HG02840 (cell line): ENCODE data around the gene SLC7A8.

Experiments
- ATAC-seq: cut with Tn5 transposase; IDR thresholded peaks from one replicate; pipeline ENCODE4 v1.9.1; 2021; ENCODE audit warnings: mild to moderate bottlenecking, moderate library complexity, moderate number of reproducible peaks; ENCODE audit not compliant: unreplicated experiment, low FRiP score

The SLC7A8 gene

GRCh38 chr14:23160924-23161522 is 22.4 kb downstream of the SLC7A8 start:
- ATAC-seq, result no peak

- ATAC-seq, result no peak
These were observed 23.9 kb downstream of the SLC7A8 start for GRCh38 chr14:23159532-23159931.

- no peak for ATAC-seq
These were observed 24.7 kb downstream of the SLC7A8 start for GRCh38 chr14:23158779-23159178.

- no peak for ATAC-seq
These were observed 28.4 kb downstream of the SLC7A8 start for GRCh38 chr14:23154964-23155587.

- ATAC-seq, result no peak
These were observed 29.3 kb downstream of the SLC7A8 start for GRCh38 chr14:23153851-23154796.

GRCh38 chr14:23151342-23151741 is 32.1 kb downstream of the SLC7A8 start:
- no peak for ATAC-seq

GRCh38 chr14:23149745-23150144 is 33.7 kb downstream of the SLC7A8 start:
- no peak for ATAC-seq

- no peak for ATAC-seq
These were observed 34.7 kb downstream of the SLC7A8 start for GRCh38 chr14:23148591-23149249.

GRCh38 chr14:23147676-23148075 is 35.8 kb downstream of the SLC7A8 start:
- ATAC-seq, result no peak

- ATAC-seq, result no peak
These were observed 36.5 kb downstream of the SLC7A8 start for GRCh38 chr14:23146980-23147379.

- ATAC-seq, result no peak
These were observed 37.0 kb downstream of the SLC7A8 start for GRCh38 chr14:23146351-23146910.

GRCh38 chr14:23145794-23146350 is 37.6 kb downstream of the SLC7A8 start:
- no peak for ATAC-seq

- ATAC-seq, result no peak
These were observed 39.5 kb downstream of the SLC7A8 start for GRCh38 chr14:23143911-23144310.

- ATAC-seq, result no peak
These were observed 40.6 kb downstream of the SLC7A8 start for GRCh38 chr14:23142826-23143225.

GRCh38 chr14:23141706-23142444 is 41.6 kb downstream of the SLC7A8 start:
- ATAC-seq, result no peak

- no peak for ATAC-seq
These were observed 43.1 kb downstream of the SLC7A8 start for GRCh38 chr14:23140371-23140770.

GRCh38 chr14:23139874-23140273 is 43.6 kb downstream of the SLC7A8 start:
- no peak for ATAC-seq

- ATAC-seq, result no peak
These were observed 45.5 kb downstream of the SLC7A8 start for GRCh38 chr14:23137813-23138535.
